ENCODE measurements around the gene HVCN1.
"Not testable (repeated sequence)": the region's sequence is repeated elsewhere in the genome, so short reads cannot be mapped to it uniquely, and the experiment has no call there.

Gene HVCN1

DNA sequence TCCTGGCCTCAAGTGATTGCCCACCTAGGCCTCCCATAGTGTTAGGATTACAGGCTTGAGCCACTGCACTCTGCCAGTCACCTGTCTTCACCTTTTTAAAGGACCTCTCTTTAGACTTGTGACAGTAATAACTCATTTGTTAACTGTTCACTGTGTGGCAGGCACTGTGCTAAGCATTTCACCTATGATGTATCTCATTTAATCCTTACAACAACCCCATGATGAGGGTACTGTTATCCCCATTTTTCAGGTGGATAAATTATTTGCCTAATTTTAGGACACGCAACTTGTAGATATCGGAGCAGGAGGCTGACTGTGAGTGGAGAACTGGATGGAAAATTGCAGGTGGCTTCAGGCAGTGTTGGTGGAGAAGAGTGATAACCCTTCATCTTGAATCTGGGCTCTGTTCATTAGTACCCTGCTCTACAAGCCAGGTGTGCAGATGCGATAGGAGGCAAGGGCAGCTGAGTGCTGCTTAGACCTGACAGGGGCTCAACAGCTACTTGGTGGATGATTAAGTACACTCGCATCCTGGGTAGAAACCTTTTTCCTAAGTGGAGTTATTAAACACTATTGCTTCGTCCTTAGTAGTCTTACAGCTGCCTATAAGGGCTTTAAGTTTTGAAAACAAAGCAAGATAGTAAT, 72.3 kb downstream of the HVCN1 start:
- H3K4me3 ChIP-seq (ENCODE audit: low read length): no peak overlapping the region
- no peak for DNase-seq (ENCODE audit: low read depth)
- TF ChIP-seq, protein P1, sequence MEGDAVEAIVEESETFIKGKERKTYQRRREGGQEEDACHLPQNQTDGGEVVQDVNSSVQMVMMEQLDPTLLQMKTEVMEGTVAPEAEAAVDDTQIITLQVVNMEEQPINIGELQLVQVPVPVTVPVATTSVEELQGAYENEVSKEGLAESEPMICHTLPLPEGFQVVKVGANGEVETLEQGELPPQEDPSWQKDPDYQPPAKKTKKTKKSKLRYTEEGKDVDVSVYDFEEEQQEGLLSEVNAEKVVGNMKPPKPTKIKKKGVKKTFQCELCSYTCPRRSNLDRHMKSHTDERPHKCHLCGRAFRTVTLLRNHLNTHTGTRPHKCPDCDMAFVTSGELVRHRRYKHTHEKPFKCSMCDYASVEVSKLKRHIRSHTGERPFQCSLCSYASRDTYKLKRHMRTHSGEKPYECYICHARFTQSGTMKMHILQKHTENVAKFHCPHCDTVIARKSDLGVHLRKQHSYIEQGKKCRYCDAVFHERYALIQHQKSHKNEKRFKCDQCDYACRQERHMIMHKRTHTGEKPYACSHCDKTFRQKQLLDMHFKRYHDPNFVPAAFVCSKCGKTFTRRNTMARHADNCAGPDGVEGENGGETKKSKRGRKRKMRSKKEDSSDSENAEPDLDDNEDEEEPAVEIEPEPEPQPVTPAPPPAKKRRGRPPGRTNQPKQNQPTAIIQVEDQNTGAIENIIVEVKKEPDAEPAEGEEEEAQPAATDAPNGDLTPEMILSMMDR (conservative IDR thresholded peaks at IDR 0.05; ENCODE audit: low read length): no peak

DNA sequence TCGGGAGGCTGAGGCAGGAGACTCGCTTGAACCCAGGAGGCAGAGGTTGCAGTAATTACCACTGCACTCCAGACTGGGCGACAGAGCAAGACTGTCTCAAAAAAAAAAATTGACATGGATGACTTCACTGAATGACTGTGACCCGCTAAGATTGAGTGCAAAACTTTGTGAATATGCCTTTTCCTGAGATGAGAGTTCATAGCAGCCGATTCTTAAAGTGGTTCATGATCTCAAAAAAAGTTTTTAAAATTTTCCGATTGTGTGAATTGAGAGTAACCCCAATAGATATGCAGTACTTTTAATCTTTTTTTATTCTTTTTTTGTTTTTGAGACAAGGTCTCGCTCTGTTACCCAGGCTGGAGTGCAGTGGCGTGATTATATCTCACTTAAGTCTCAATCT, 73.7 kb downstream of the HVCN1 start:
- no peak for DNase-seq (ENCODE audit: low read depth)
- TF ChIP-seq, protein P1 (conservative IDR thresholded peaks at IDR 0.05; ENCODE audit: low read length): no peak
- H3K4me3 ChIP-seq (ENCODE audit: low read length): no peak overlapping the region

DNA sequence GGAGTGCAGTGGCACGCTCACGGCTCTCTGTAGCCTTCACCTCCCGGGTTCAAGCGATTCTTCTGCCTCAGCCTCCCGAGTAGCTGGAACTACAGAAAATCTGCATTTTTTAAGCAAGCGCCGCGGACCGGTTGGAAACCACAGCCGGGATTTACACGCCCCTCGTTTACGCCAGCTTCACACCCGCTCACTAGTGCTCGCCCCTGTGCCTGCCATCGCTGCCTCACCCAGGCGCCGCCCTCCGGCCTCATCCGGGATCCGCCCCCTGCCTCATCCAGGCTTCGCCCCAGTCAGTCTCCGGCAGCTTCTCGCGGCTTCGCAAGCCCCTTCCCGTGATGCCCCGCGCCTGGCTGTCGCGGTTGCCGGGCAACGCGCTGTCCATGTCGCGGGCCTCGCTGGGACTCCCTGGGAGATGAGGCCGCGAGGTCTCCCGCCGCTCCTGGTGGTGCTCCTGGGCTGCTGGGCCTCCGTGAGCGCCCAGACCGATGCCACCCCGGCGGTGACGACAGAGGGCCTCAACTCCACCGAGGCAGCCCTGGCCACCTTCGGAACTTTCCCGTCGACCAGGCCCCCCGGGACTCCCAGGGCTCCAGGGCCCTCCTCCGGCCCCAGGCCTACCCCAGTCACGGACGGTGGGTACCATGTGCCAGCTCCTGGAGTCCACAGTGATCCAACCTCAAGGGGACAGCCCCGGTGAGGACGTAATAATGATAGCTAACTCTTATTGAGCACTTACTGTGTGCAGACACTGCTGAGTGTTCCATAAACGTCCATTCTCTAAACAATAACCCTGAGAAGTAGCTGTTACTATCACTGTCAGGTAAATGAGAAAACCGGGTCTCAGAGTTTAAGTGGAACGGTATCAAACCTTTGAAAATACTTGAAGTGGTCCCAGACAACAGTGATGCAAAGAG, 74.9 kb downstream of the HVCN1 start, which contains the start of gene TCTN1:
Gene TCTN1, plus strand, starts transcription at position 359 of the 914 bp plus-strand sequence. Its CDS starts 54 bp downstream, at position 413.
- DNase-seq (ENCODE audit: low read depth): peak; percentile 94
- TF ChIP-seq, protein P1 (conservative IDR thresholded peaks at IDR 0.05; ENCODE audit: low read length): 0 out of 2 replicates have a peak, but pooled peaks have one; percentile 9
- peak within 1 kb of the TSS; percentile 87 for H3K4me3 ChIP-seq (ENCODE audit: low read length)

DNA sequence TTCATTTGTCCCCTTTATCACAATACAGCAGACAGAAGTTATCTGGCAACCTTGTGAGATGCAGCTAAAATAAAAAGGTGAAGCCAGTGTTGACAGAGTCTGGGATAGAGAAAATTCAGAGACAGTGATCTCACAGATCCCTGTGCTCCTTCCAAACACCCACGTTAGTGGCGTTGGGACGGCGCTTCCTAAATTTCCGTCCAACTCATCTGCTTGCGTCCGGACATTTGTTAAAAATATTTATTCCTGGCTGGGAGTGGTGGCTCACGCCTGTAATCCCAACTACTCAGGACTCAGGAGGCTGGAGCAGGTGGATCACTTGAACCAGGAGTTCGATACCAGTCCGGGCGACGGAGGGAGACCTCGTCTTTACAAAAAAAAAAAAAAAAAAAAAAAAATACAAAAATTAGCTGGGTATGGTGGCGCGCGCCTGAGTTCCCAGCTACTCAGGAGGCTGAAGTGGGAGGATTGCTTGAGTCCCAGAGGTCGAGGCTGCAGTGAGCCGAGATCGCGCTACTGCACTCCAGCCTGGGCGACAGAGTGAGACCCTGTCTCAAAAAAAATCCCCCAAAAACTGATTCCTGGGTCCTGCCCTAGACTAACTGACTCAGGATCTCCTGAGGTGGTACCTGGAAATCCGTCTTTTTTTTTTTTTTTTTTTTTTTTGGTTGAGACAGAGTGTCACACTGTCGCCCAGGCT, 75.7 kb downstream of the HVCN1 start:
- DNase-seq (ENCODE audit: low read depth): no peak
- TF ChIP-seq, protein P1 (conservative IDR thresholded peaks at IDR 0.05; ENCODE audit: low read length): no peak
- H3K4me3 ChIP-seq (ENCODE audit: low read length): peak overlapping the region; percentile 87

DNA sequence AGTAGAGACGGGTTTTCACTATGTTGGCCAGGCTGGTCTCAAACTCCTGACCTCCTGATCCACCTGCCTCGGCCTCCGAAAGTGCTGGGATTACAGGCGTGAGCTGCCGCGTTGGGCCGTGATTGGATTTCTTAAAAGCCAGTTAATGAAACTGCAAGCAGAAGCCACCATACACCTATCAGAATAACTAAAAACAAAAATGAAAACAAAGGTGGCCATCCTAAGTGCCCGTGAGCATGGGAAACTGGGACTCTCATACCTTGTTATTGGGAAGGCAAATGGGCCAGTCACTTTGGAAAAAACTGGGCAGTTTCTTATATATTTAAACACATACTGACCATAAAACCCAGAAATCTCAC, 82.7 kb downstream of the HVCN1 start:
- TF ChIP-seq, protein P1 (conservative IDR thresholded peaks at IDR 0.05; ENCODE audit: low read length): no peak
- no peak overlapping the region for H3K4me3 ChIP-seq (ENCODE audit: low read length)
- DNase-seq (ENCODE audit: low read depth): no peak

DNA sequence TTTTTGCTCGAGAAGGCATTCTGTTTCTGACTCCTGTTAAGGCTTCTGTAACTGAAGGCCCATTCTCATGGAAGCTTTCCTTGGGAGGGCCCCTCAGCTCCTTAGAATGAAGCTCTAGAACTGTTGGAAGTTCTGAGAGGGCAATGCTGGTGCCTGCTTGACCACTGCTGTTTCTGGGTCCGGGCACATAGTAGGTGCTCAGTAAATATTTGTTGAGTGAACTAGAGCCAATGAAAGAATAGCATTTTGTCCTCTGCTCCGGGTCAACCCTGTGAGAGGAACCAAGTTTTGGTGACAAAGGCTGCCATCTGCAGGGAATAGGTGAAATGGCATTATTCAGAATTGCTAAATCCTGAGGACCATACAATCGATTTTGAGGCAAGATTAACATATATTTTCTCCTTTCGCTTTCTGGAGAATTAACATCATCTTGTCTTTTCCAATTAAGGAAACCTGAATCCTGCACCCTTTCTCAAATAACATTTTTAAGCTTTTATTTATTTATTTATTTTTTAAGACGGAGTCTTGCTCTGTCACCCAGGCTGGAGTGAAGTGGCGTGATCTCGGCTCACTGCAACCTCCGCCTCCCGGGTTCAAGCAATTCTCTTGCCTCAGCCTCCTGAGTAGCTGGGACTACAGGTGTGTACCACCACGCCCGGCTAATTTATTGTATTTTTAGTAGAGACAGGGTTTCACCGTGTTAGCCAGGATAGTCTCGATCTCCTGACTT, 86.7 kb downstream of the HVCN1 start:
- TF ChIP-seq, protein P1 (conservative IDR thresholded peaks at IDR 0.05; ENCODE audit: low read length): peak; percentile 73
- DNase-seq (ENCODE audit: low read depth): peak; percentile 43

More for the DNA sequence above, 86.7 kb downstream of the HVCN1 start:
- not testable (repeated sequence) for H3K4me3 ChIP-seq (ENCODE audit: low read length)

Measured in AG10803 (cell line).